Activated naive CD8-positive, alpha-beta T cell treated with anti-CD3 and anti-CD28 coated beads, Interleukin-2, amount 10 ng/mL, durations not matched to agents 7 days and 5 days (primary cell): ENCODE measurements around the gene DACT3. TPM values are rescaled to one million over a fixed set of nuclear protein-coding genes. Genes with fewer than 3 reads are reported as not detected.
A peak's percentile ranks its signal among the peaks of the same experiment; 100 is the strongest.

Source experiments
- ATAC-seq: fragments of 150-1000 bp; cut with Tn5 transposase; one replicate; pipeline ENCODE4 v1.10.0; 2021; ENCODE audit warnings: low read depth, moderate library complexity
- POLR2A ChIA-PET: fragments of 350-600 bp; sonication (Branson Sonifier 250); formaldehyde crosslinking; loops from one replicate; lab custom pipeline; 2021; ENCODE audit warnings: antibody characterized with exemption; lab: Charles Lee
- DNase-seq: peaks from one replicate; pipeline ENCODE4 v3.0.0; 2021
- H3K27ac Mint-ChIP-seq: one replicate; pipeline ENCODE4 v1.8.0; 2022; ENCODE audit warnings: mild to moderate bottlenecking, mixed read lengths
- H3K27me3 Mint-ChIP-seq: one replicate; pipeline ENCODE4 v1.8.0; 2022; ENCODE audit warnings: mild to moderate bottlenecking, moderate library complexity, mixed read lengths
- H3K36me3 Mint-ChIP-seq: one replicate; pipeline ENCODE4 v1.8.0; 2021; ENCODE audit warnings: mild to moderate bottlenecking, mixed read lengths
- H3K4me1 Mint-ChIP-seq: one replicate; pipeline ENCODE4 v1.8.0; 2021; ENCODE audit warnings: mixed read lengths
- H3K4me3 Mint-ChIP-seq: one replicate; pipeline ENCODE4 v1.8.0; 2022; ENCODE audit warnings: mild to moderate bottlenecking, moderate library complexity, mixed read lengths
- H3K9me3 Mint-ChIP-seq: one replicate; pipeline ENCODE4 v1.8.0; 2021; ENCODE audit warnings: mixed read lengths
- total RNA-seq, 2 experiments: library from RNA; stranded (reverse); gene quantifications; one replicate each; pipeline ENCODE4 v1.2.3, GENCODE V29; 2021

DACT3 gene
- total RNA-seq, 2 experiments from 2014 or later = 0.42 to 0.48 TPM

GRCh38 chr19:46610851-46611770 lies 49.9 kb downstream of the DACT3 start:
- peak overlapping the region; percentile 91 for H3K27ac Mint-ChIP-seq
- DNase-seq = peak; percentile 52

GRCh38 chr19:46610413-46610775 lies 50.6 kb downstream of the DACT3 start:
- POLR2A ChIA-PET = interaction anchor here (0.8 to 4.7 kb wide), 5 partner anchors 8 to 52 kb away, joined by 3 to 142 read pairs (median 15); partner anchors contain the start of genes CALM3 and DACT3
- ATAC-seq = no peak
- peaks cover 31% of the 10 kb centered on the region for H3K36me3 Mint-ChIP-seq
- DNase-seq = no peak
- H3K4me1 Mint-ChIP-seq = peaks cover 40% of the 10 kb centered on the region
- no peaks in the 10 kb centered on the region for H3K9me3 Mint-ChIP-seq
- peak overlapping the region; percentile 70 for H3K4me3 Mint-ChIP-seq
- peak overlapping the region; percentile 91 for H3K27ac Mint-ChIP-seq
- no peaks in the 10 kb centered on the region for H3K27me3 Mint-ChIP-seq

More at GRCh38 chr19:46610851-46611770, 49.9 kb downstream of the DACT3 start:
- Mint-ChIP-seq H3K4me1 (peaks cover 42% of the 10 kb centered on the region), H3K9me3 (no peaks in the 10 kb centered on the region), H3K27me3 (no peaks in the 10 kb centered on the region), H3K36me3 (peaks cover 31% of the 10 kb centered on the region), H3K4me3 (peak overlapping the region; percentile 70)
- peak; percentile 23 for ATAC-seq
- POLR2A ChIA-PET = interaction anchor here (0.8 to 4.7 kb wide), 15 partner anchors 9 to 210 kb away, joined by 3 to 142 read pairs (median 4); partner anchors contain the start of genes CALM3, DACT3 and PTGIR

- POLR2A ChIA-PET = interaction anchor here (0.8 to 4.7 kb wide), 5 partner anchors 8 to 52 kb away, joined by 3 to 142 read pairs (median 15); partner anchors contain the start of genes CALM3 and DACT3
- peaks cover 44% of the 10 kb centered on the region for H3K4me1 Mint-ChIP-seq
- no peak overlapping the region for H3K27ac Mint-ChIP-seq
- no peaks in the 10 kb centered on the region for H3K27me3 Mint-ChIP-seq
- ATAC-seq = no peak
- peaks cover 31% of the 10 kb centered on the region for H3K36me3 Mint-ChIP-seq
- no peaks in the 10 kb centered on the region for H3K9me3 Mint-ChIP-seq
- no peak overlapping the region for H3K4me3 Mint-ChIP-seq
- DNase-seq = peak; percentile 30
These were observed 51.2 kb downstream of the DACT3 start for GRCh38 chr19:46609511-46610412.

- Mint-ChIP-seq H3K4me3 (no peak overlapping the region), H3K9me3 (no peaks in the 10 kb centered on the region), H3K4me1 (peaks cover 40% of the 10 kb centered on the region), H3K27ac (peak overlapping the region; percentile 36), H3K36me3 (peaks cover 31% of the 10 kb centered on the region), H3K27me3 (no peaks in the 10 kb centered on the region)
- no peak for ATAC-seq
- DNase-seq = peak; percentile 25
- POLR2A ChIA-PET = interaction anchor here (4.7 kb wide), 1 partner anchor 7 kb away, joined by 142 read pairs; the partner anchor contains the start of gene CALM3
These were observed 52.2 kb downstream of the DACT3 start for GRCh38 chr19:46608581-46609345.

GRCh38 chr19:46608178-46608577 lies 52.8 kb downstream of the DACT3 start:
- DNase-seq (peak; percentile 25), ATAC-seq (no peak)
- peaks cover 41% of the 10 kb centered on the region for H3K4me1 Mint-ChIP-seq
- no peaks in the 10 kb centered on the region for H3K9me3 Mint-ChIP-seq
- no peak overlapping the region for H3K4me3 Mint-ChIP-seq
- POLR2A ChIA-PET = interaction anchor here (4.7 kb wide), 1 partner anchor 6 kb away, joined by 142 read pairs; the partner anchor contains the start of gene CALM3
- peaks cover 33% of the 10 kb centered on the region for H3K36me3 Mint-ChIP-seq
- H3K27ac Mint-ChIP-seq = no peak overlapping the region
- no peaks in the 10 kb centered on the region for H3K27me3 Mint-ChIP-seq

GRCh38 chr19:46607448-46607841 lies 53.5 kb downstream of the DACT3 start:
- no peak overlapping the region for H3K27ac Mint-ChIP-seq
- POLR2A ChIA-PET = no interaction called here
- no peak overlapping the region for H3K4me3 Mint-ChIP-seq
- no peak for DNase-seq
- H3K27me3 Mint-ChIP-seq = no peaks in the 10 kb centered on the region
- no peaks in the 10 kb centered on the region for H3K9me3 Mint-ChIP-seq
- H3K4me1 Mint-ChIP-seq = peaks cover 42% of the 10 kb centered on the region
- no peak for ATAC-seq
- H3K36me3 Mint-ChIP-seq = peaks cover 37% of the 10 kb centered on the region

GRCh38 chr19:46606681-46607447 lies 54.1 kb downstream of the DACT3 start:
- no peak overlapping the region for H3K4me3 Mint-ChIP-seq
- H3K27ac Mint-ChIP-seq = no peak overlapping the region
- H3K4me1 Mint-ChIP-seq = peaks cover 39% of the 10 kb centered on the region
- no peak for DNase-seq
- POLR2A ChIA-PET = interaction anchor here (0.5 to 0.6 kb wide), 2 partner anchors 13 to 993 kb away, joined by 3 to 4 read pairs; no protein-coding TSS in a partner anchor
- no peaks in the 10 kb centered on the region for H3K27me3 Mint-ChIP-seq
- no peaks in the 10 kb centered on the region for H3K9me3 Mint-ChIP-seq
- H3K36me3 Mint-ChIP-seq = peaks cover 41% of the 10 kb centered on the region
- ATAC-seq = no peak

- POLR2A ChIA-PET = interaction anchor here (0.6 to 1.0 kb wide), 3 partner anchors 19 to 994 kb away, joined by 4 to 5 read pairs (median 4); partner anchors contain the start of gene PTGIR
- H3K9me3 Mint-ChIP-seq = no peaks in the 10 kb centered on the region
- no peak overlapping the region for H3K4me3 Mint-ChIP-seq
- no peak overlapping the region for H3K27ac Mint-ChIP-seq
- no peaks in the 10 kb centered on the region for H3K27me3 Mint-ChIP-seq
- ATAC-seq (no peak), DNase-seq (no peak)
- peaks cover 31% of the 10 kb centered on the region for H3K4me1 Mint-ChIP-seq
- H3K36me3 Mint-ChIP-seq = peaks cover 39% of the 10 kb centered on the region
These were observed 55.0 kb downstream of the DACT3 start for GRCh38 chr19:46606019-46606418.

- no peaks in the 10 kb centered on the region for H3K27me3 Mint-ChIP-seq
- no peak for DNase-seq
- ATAC-seq = no peak
- H3K9me3 Mint-ChIP-seq = no peaks in the 10 kb centered on the region
- H3K36me3 Mint-ChIP-seq = peaks cover 40% of the 10 kb centered on the region
- no peak overlapping the region for H3K27ac Mint-ChIP-seq
- H3K4me3 Mint-ChIP-seq = no peak overlapping the region
- POLR2A ChIA-PET = interaction anchor here (0.6 to 1.0 kb wide), 2 partner anchors 19 to 20 kb away, joined by 4 to 5 read pairs; partner anchors contain the start of gene PTGIR
- H3K4me1 Mint-ChIP-seq = peaks cover 27% of the 10 kb centered on the region
These were observed 55.6 kb downstream of the DACT3 start for GRCh38 chr19:46605356-46605821.

- POLR2A ChIA-PET = no interaction called here
- Mint-ChIP-seq H3K36me3 (peaks cover 36% of the 10 kb centered on the region), H3K27ac (no peak overlapping the region), H3K4me3 (no peak overlapping the region), H3K9me3 (no peaks in the 10 kb centered on the region), H3K4me1 (peaks cover 30% of the 10 kb centered on the region), H3K27me3 (no peaks in the 10 kb centered on the region)
- no peak for ATAC-seq
- DNase-seq = no peak
These were observed 56.1 kb downstream of the DACT3 start for GRCh38 chr19:46604781-46605355.

- Mint-ChIP-seq H3K27me3 (no peaks in the 10 kb centered on the region), H3K4me1 (peaks cover 28% of the 10 kb centered on the region), H3K9me3 (peaks cover 2% of the 10 kb centered on the region), H3K36me3 (peaks cover 30% of the 10 kb centered on the region), H3K4me3 (peak overlapping the region; percentile 97), H3K27ac (peak overlapping the region; percentile 100)
- POLR2A ChIA-PET = interaction anchor here (0.5 to 4.7 kb wide), 5 partner anchors 7 to 144 kb away, joined by 3 to 142 read pairs (median 3); partner anchors contain the start of gene PTGIR
- ATAC-seq (no peak), DNase-seq (no peak)
These were observed 57.2 kb downstream of the DACT3 start for GRCh38 chr19:46603752-46604231.
